Vagina (tissue), 2 donors: ENCODE data around the gene LCLAT1.

Experiments used
- CTCF ChIP-seq, 3 experiments: fragments of 450-650 bp in 2 of 3; fragments of 200-600 bp in 1 of 3; sonication (generic) in 1 of 3; IDR thresholded peaks; one replicate each; pipeline ENCODE4 v1.5.1; 2017 to 2019; ENCODE audit warnings: antibody characterized with exemption in 3 of 3, mild to moderate bottlenecking in 2 of 3, moderate library complexity in 2 of 3
- POLR2A ChIP-seq, 2 donors: fragments of 450-650 bp; IDR thresholded peaks; one replicate each; pipeline ENCODE4 v1.6.1; 2017; ENCODE audit warnings: antibody characterized with exemption in 2 of 2, mild to moderate bottlenecking in 2 of 2, moderate library complexity in 2 of 2
- POLR2AphosphoS5 ChIP-seq, 2 donors: sonication (generic); formaldehyde crosslinking; IDR thresholded peaks; one replicate each; pipeline ENCODE4 v1.9.0; 2017; ENCODE audit warnings: antibody characterized with exemption in 2 of 2, mild to moderate bottlenecking in 2 of 2, low read depth in 1 of 2; ENCODE audit not compliant: insufficient read depth in 1 of 2

- no peak for TF ChIP-seq CTCF (IDR thresholded peaks at IDR 0.05)
- TF ChIP-seq POLR2AphosphoS5 (IDR thresholded peaks at IDR 0.05; ENCODE audit: insufficient read depth in 1 of 2, low read depth in 1 of 2) = no peak
- TF ChIP-seq POLR2A (IDR thresholded peaks at IDR 0.05) = no peak
Measured at GRCh38 chr2:30422444-30423040, 24.5 kb upstream of the LCLAT1 start.
